Activated T-helper 1 cell treated with anti-CD3 and anti-CD28 coated beads, Interleukin-12 subunit alpha, Interleukin-12 subunit beta, Interleukin-2, Interleukin-4 antibody, amounts not matched to agents 30 ng/mL and 10 ng/mL and 1 ng/mL, durations not matched to agents 14 hours and 24 hours and 36 hours (primary cell): ENCODE results near the gene BIVM. TPM values are rescaled to one million over a fixed set of nuclear protein-coding genes. Genes with fewer than 3 reads are reported as not detected.

Experiments used
- DNase-seq: peaks from one replicate; pipeline ENCODE4 v3.0.0; 2021; ENCODE audit warnings: low spot score
- H3K27ac Mint-ChIP-seq: one replicate; pipeline ENCODE4 v1.8.0; 2021; ENCODE audit warnings: mild to moderate bottlenecking, mixed read lengths
- H3K27me3 Mint-ChIP-seq: one replicate; pipeline ENCODE4 v1.8.0; 2022; ENCODE audit warnings: mild to moderate bottlenecking, moderate library complexity, mixed read lengths; ENCODE audit not compliant: insufficient read depth
- H3K36me3 Mint-ChIP-seq: one replicate; pipeline ENCODE4 v1.8.0; 2021; ENCODE audit warnings: low read depth, mixed read lengths
- H3K4me1 Mint-ChIP-seq: one replicate; pipeline ENCODE4 v1.8.0; 2021; ENCODE audit warnings: low read depth, mixed read lengths
- H3K4me3 Mint-ChIP-seq: one replicate; pipeline ENCODE4 v1.8.0; 2021; ENCODE audit warnings: mild to moderate bottlenecking, moderate library complexity, mixed read lengths
- H3K9me3 Mint-ChIP-seq: one replicate; pipeline ENCODE4 v1.8.0; 2021; ENCODE audit warnings: mixed read lengths
- intact Hi-C: fragments of 100-400 bp; cut with micrococcal nuclease; formaldehyde crosslinking; loops from one replicate; pipeline ENCODE4 v1.15.1; 2024
- total RNA-seq: library from RNA; stranded (reverse); gene quantifications from 2 replicates; pipeline ENCODE4 v1.2.3, GENCODE V29; 2022

The BIVM gene, protein sequence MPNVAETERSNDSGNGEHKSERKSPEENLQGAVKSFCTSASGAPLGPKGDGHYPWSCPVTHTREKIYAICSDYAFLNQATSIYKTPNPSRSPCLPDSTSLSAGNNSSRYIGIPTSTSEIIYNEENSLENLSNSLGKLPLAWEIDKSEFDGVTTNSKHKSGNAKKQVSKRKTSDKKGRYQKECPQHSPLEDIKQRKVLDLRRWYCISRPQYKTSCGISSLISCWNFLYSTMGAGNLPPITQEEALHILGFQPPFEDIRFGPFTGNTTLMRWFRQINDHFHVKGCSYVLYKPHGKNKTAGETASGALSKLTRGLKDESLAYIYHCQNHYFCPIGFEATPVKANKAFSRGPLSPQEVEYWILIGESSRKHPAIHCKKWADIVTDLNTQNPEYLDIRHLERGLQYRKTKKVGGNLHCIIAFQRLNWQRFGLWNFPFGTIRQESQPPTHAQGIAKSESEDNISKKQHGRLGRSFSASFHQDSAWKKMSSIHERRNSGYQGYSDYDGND
- total RNA-seq = 34.4 and 35.6 TPM in 2 replicates

GRCh38 chr13:102798581-102799425 is at the start of gene BIVM, which contains the start of gene POGLUT2:
Gene BIVM, plus strand, starts transcription at chr13:102799119. Its CDS starts 8,149 bp downstream, at chr13:102807268.
Gene POGLUT2, minus strand, starts transcription at chr13:102798976. Its CDS starts 306 bp downstream, at chr13:102798670.
- H3K4me1 Mint-ChIP-seq = peaks cover 40% of the 10 kb centered on the region
- H3K27me3 Mint-ChIP-seq = no peaks in the 10 kb centered on the region
- H3K27ac Mint-ChIP-seq = peak within 1 kb of the TSS; percentile 91
- intact Hi-C loops = loop anchor here (1.0 kb wide), 2 partner anchors 20 to 74 kb away; no protein-coding TSS in a partner anchor
- H3K36me3 Mint-ChIP-seq = peaks cover 12% of the 10 kb centered on the region
- H3K4me3 Mint-ChIP-seq = peak within 1 kb of the TSS; percentile 97
- no peaks in the 10 kb centered on the region for H3K9me3 Mint-ChIP-seq
- peak; percentile 83 for DNase-seq

DNA sequence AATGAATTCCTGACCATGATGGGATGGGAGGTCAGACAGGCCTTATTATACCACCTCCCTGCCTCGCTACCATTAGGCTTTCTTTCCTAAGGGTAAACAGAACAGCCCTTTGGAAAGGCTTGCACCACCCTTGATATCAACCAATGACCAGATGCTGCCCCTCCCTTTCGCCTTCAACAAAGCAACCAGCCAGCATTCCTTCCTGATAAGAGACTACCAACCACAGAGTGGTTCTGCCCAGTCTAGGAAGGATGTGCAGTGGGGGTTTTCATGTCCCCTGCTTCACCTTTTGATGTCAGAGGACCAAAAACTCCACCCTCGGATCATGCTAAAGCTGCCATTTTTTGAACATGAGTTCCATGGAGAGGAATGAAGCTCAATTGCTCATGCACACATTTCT is 47.0 kb upstream of the BIVM start:
- intact Hi-C loops = loop anchor here (10.0 kb wide), 1 partner anchor 53 kb away; no protein-coding TSS in a partner anchor
- no peaks in the 10 kb centered on the region for H3K4me1 Mint-ChIP-seq
- no peak overlapping the region for H3K27ac Mint-ChIP-seq
- no peak for DNase-seq
- H3K36me3 Mint-ChIP-seq = no peaks in the 10 kb centered on the region
- H3K4me3 Mint-ChIP-seq = no peak overlapping the region
- peaks cover 13% of the 10 kb centered on the region for H3K27me3 Mint-ChIP-seq
- H3K9me3 Mint-ChIP-seq = peaks cover 8% of the 10 kb centered on the region

DNA sequence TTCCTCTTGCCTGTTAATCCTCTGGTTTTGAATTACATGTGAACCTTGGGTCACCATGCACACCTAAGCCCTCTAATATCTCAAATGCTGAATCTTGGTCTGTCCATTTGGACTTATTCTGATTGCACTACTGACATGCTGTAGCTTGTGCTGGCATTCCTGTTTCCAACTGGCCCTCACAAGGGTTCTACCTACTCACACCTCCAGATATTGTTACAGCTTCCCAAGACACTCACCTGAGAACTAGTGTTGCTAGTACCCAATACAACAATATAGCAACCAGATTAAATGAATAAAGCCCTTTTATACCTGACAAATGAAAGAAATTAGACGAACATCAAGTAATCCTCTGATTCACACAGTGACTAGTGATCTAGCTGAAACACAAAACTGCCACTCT is 41.9 kb upstream of the BIVM start:
- H3K9me3 Mint-ChIP-seq = peaks cover 4% of the 10 kb centered on the region
- intact Hi-C loops = loop anchor here (10.0 kb wide), 1 partner anchor 48 kb away; no protein-coding TSS in a partner anchor
- no peaks in the 10 kb centered on the region for H3K36me3 Mint-ChIP-seq
- H3K27me3 Mint-ChIP-seq = peaks cover 3% of the 10 kb centered on the region
- DNase-seq = no peak
- H3K4me3 Mint-ChIP-seq = no peak overlapping the region
- no peak overlapping the region for H3K27ac Mint-ChIP-seq
- H3K4me1 Mint-ChIP-seq = no peaks in the 10 kb centered on the region

GRCh38 chr13:102758842-102759241 is 40.1 kb upstream of the BIVM start:
- Mint-ChIP-seq H3K4me1 (no peaks in the 10 kb centered on the region), H3K9me3 (no peaks in the 10 kb centered on the region), H3K4me3 (no peak overlapping the region), H3K27ac (no peak overlapping the region), H3K27me3 (peaks cover 3% of the 10 kb centered on the region), H3K36me3 (peaks cover 2% of the 10 kb centered on the region)
- intact Hi-C loops = loop anchor here (10.0 kb wide), 1 partner anchor 46 kb away; no protein-coding TSS in a partner anchor
- DNase-seq = no peak

DNA sequence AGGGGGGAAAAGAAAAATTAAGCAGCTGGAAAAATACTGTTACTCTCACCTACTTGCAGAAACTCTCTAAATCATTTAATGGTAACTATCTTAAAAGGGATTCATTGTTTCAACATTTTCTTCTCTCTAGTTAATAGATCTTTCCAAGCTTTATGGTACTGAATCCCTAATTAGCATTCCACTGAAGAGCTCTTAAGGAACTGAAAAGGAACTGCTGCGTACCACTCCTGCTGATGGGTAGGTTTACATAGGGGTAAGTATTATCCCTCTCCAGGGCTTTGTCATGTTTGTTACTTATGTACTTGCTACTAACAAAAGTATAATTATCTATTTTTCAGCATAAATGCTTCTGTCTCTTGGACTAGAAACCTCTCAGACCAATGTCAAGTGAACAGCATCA is 37.8 kb upstream of the BIVM start:
- H3K36me3 Mint-ChIP-seq = peaks cover 6% of the 10 kb centered on the region
- H3K4me3 Mint-ChIP-seq = no peak overlapping the region
- intact Hi-C loops = no loop called here
- peaks cover 5% of the 10 kb centered on the region for H3K4me1 Mint-ChIP-seq
- H3K27ac Mint-ChIP-seq = no peak overlapping the region
- peaks cover 3% of the 10 kb centered on the region for H3K27me3 Mint-ChIP-seq
- no peaks in the 10 kb centered on the region for H3K9me3 Mint-ChIP-seq
- DNase-seq = no peak

GRCh38 chr13:102763741-102764140 is 35.2 kb upstream of the BIVM start:
- intact Hi-C loops = no loop called here
- peaks cover 3% of the 10 kb centered on the region for H3K27me3 Mint-ChIP-seq
- no peak for DNase-seq
- peaks cover 14% of the 10 kb centered on the region for H3K36me3 Mint-ChIP-seq
- no peak overlapping the region for H3K4me3 Mint-ChIP-seq
- no peaks in the 10 kb centered on the region for H3K9me3 Mint-ChIP-seq
- peaks cover 5% of the 10 kb centered on the region for H3K4me1 Mint-ChIP-seq
- H3K27ac Mint-ChIP-seq = no peak overlapping the region

DNA sequence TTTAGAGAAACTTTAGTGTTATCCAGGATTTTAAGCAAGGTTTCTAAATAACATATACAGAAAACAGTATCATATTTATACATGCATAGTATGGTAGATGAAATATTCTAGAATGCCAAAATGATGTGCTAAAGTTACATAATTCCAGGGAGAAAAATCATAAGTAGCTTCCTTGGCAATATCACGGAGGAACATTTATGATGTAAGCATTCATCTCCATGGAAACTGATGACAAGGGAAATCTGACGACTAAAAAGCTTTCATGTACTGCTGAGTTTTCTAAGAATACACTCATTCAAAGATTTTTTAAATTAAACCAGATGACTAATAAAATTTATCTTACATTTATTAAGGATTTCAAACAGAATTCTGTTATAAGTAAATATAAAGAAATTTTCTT is 30.0 kb upstream of the BIVM start:
- Mint-ChIP-seq H3K9me3 (no peaks in the 10 kb centered on the region), H3K4me1 (peaks cover 42% of the 10 kb centered on the region), H3K36me3 (peaks cover 31% of the 10 kb centered on the region), H3K27me3 (no peaks in the 10 kb centered on the region), H3K27ac (no peak overlapping the region), H3K4me3 (no peak overlapping the region)
- intact Hi-C loops = no loop called here
- no peak for DNase-seq

DNA sequence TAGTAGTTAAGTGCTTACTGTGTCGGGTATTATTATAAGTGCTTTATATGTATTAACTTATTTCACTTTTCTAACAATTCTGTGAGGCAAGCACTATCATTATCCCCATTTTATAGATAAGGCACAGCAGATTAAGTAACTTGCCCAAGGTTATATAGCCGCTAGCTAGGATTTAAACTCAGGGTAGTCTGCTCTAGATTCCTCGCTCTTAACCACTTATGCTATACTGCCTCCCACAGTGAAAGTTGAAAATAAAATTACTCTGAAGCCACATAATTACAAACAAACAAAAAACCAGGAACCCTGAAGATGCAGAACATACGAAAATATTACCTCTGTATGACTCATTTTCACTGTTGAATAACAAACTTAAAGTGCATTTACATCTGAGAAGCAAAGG is 29.2 kb upstream of the BIVM start:
- Mint-ChIP-seq H3K4me3 (no peak overlapping the region), H3K9me3 (no peaks in the 10 kb centered on the region), H3K27me3 (no peaks in the 10 kb centered on the region), H3K36me3 (peaks cover 35% of the 10 kb centered on the region), H3K4me1 (peaks cover 45% of the 10 kb centered on the region), H3K27ac (no peak overlapping the region)
- intact Hi-C loops = loop anchor here (5.0 to 10.0 kb wide), 2 partner anchors 87 to 1145 kb away; no protein-coding TSS in a partner anchor
- no peak for DNase-seq

DNA sequence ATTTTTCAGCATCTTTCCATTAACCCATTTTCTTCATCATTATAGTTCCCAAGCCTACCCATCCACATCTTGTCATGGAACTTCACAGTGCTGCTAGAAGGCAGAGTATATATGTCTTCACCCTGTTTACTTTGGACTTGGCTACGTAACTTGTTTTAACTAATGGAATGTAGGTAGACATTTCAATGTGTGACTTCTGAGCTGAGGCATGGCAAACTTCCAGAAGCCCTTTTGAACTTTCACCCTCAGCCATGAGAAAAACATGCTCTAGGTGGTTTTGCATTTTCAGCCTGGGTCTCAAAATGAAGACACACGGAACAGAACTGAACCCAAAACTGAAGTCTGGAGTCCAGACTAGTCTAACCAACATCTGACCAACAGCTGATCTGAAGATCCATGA is 28.5 kb upstream of the BIVM start:
- intact Hi-C loops = loop anchor here (5.0 to 10.0 kb wide), 2 partner anchors 88 to 1146 kb away; no protein-coding TSS in a partner anchor
- Mint-ChIP-seq H3K27me3 (no peaks in the 10 kb centered on the region), H3K27ac (no peak overlapping the region), H3K4me3 (peak overlapping the region; percentile 11), H3K9me3 (no peaks in the 10 kb centered on the region), H3K36me3 (peaks cover 35% of the 10 kb centered on the region), H3K4me1 (peaks cover 49% of the 10 kb centered on the region)
- DNase-seq = no peak

- H3K4me1 Mint-ChIP-seq = peaks cover 54% of the 10 kb centered on the region
- no peak for DNase-seq
- peak overlapping the region; percentile 95 for H3K4me3 Mint-ChIP-seq
- peaks cover 33% of the 10 kb centered on the region for H3K36me3 Mint-ChIP-seq
- no peaks in the 10 kb centered on the region for H3K27me3 Mint-ChIP-seq
- H3K27ac Mint-ChIP-seq = peak overlapping the region; percentile 56
- intact Hi-C loops = loop anchor here (2.0 to 10.0 kb wide), 4 partner anchors 45 to 1147 kb away; no protein-coding TSS in a partner anchor
- no peaks in the 10 kb centered on the region for H3K9me3 Mint-ChIP-seq
These were observed 27.4 kb upstream of the BIVM start for GRCh38 chr13:102771298-102772041.

DNA sequence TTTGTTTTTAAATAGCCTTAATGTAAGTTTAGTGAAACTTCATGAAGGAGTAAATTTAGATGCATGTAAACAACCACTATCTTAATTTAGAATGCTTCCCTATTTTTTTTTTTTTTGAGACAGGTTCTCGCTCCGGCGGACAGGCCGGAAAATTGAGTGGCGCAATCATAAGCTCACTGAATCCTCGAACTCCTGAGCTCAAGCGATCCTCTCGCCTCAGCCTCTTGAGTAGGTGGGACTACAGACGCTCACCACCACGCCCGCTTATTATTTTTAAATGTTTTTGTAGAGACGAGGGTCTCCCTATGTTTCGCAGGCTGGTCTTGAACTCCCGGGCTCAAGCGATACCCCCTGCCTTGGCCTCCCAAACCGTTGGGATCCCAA is 26.9 kb upstream of the BIVM start:
- Mint-ChIP-seq H3K4me1 (peaks cover 58% of the 10 kb centered on the region), H3K9me3 (no peaks in the 10 kb centered on the region), H3K36me3 (peaks cover 27% of the 10 kb centered on the region), H3K27me3 (no peaks in the 10 kb centered on the region), H3K4me3 (peak overlapping the region; percentile 95), H3K27ac (peak overlapping the region; percentile 23)
- DNase-seq = no peak
- intact Hi-C loops = loop anchor here (2.0 to 10.0 kb wide), 4 partner anchors 45 to 1147 kb away; no protein-coding TSS in a partner anchor
